Vagina (tissue), 2 donors: Measurements from ENCODE around the gene AGTPBP1. TPM values are rescaled to one million over a fixed set of nuclear protein-coding genes. Genes with fewer than 3 reads are reported as not detected.

Experiments used
- DNase-seq, 2 donors: peaks; one replicate each; pipeline ENCODE4 v3.0.0-alpha.2; 2017; ENCODE audit errors: extremely low spot score in 2 of 2
- H3K27ac ChIP-seq: fragments of 200-600 bp; sonication (generic); one replicate; pipeline ENCODE4 v1.5.1; 2019
- H3K27me3 ChIP-seq: fragments of 200-600 bp; sonication (generic); one replicate; pipeline ENCODE4 v1.5.1; 2019
- H3K36me3 ChIP-seq, 2 donors: fragments of 200-600 bp; sonication (generic); one replicate each; pipeline ENCODE4 v1.5.1; 2017 to 2019
- H3K4me1 ChIP-seq: fragments of 200-600 bp; sonication (generic); one replicate; pipeline ENCODE4 v1.5.1; 2019
- H3K4me3 ChIP-seq, 2 donors: fragments of 200-600 bp; sonication (generic); 1 replicate in 1 of 2; 2 replicates in 1 of 2; pipeline ENCODE4 v1.5.1; 2016 to 2019
- H3K9me3 ChIP-seq: fragments of 200-600 bp; sonication (generic); one replicate; pipeline ENCODE4 v1.5.1; 2019
- CTCF ChIP-seq, 3 experiments: fragments of 450-650 bp in 2 of 3; fragments of 200-600 bp in 1 of 3; sonication (generic) in 1 of 3; IDR thresholded peaks; one replicate each; pipeline ENCODE4 v1.5.1; 2017 to 2019; ENCODE audit warnings: antibody characterized with exemption in 3 of 3, mild to moderate bottlenecking in 2 of 3, moderate library complexity in 2 of 3
- POLR2A ChIP-seq, 2 donors: fragments of 450-650 bp; IDR thresholded peaks; one replicate each; pipeline ENCODE4 v1.6.1; 2017; ENCODE audit warnings: antibody characterized with exemption in 2 of 2, mild to moderate bottlenecking in 2 of 2, moderate library complexity in 2 of 2
- POLR2AphosphoS5 ChIP-seq, 2 donors: sonication (generic); formaldehyde crosslinking; IDR thresholded peaks; one replicate each; pipeline ENCODE4 v1.9.0; 2017; ENCODE audit warnings: antibody characterized with exemption in 2 of 2, mild to moderate bottlenecking in 2 of 2, low read depth in 1 of 2; ENCODE audit not compliant: insufficient read depth in 1 of 2
- intact Hi-C: fragments of 100-400 bp; cut with DNase I; formaldehyde crosslinking; loops from one replicate; pipeline ENCODE4 v1.15.1; 2023
- total RNA-seq: library from RNA; depleted of rRNA; stranded (reverse); fragments of >200 nt; gene quantifications from one replicate; pipeline ENCODE4 v1.2.3, GENCODE V29; 2016

The AGTPBP1 gene
- total RNA-seq, 1 donor from 2014 or later, result 12.3 TPM

DNA sequence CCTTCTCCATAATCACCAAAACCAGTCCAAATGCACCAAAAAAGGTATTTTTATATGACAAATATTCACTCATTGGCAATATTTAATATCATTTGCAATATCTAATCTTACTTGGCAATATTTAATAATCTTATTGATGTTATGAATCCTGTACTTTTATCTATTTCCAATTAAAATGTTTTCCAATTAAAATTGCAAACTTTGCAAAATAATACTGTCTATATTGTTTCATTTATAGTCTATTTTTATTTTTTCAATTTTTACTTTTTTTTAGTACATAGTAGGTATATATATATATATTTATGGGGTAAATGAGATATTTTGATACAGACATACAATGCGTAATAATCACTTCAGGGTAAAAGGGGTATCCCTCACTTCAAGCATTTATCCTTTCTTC is 109.9 kb downstream of the AGTPBP1 start:
- Histone ChIP-seq H3K4me1 (no peaks in the 10 kb centered on the region), H3K4me3 (no peak overlapping the region), H3K9me3 (no peaks in the 10 kb centered on the region), H3K27ac (no peak overlapping the region), H3K36me3 (no peaks in the 10 kb centered on the region), H3K27me3 (no peaks in the 10 kb centered on the region)
- DNase-seq, result no peak
- intact Hi-C loops, result no loop called here
- no peak for TF ChIP-seq POLR2AphosphoS5 (IDR thresholded peaks at IDR 0.05; ENCODE audit: insufficient read depth in 1 of 2, low read depth in 1 of 2)
- TF ChIP-seq POLR2A (IDR thresholded peaks at IDR 0.05), result no peak
- TF ChIP-seq CTCF (IDR thresholded peaks at IDR 0.05), result no peak

DNA sequence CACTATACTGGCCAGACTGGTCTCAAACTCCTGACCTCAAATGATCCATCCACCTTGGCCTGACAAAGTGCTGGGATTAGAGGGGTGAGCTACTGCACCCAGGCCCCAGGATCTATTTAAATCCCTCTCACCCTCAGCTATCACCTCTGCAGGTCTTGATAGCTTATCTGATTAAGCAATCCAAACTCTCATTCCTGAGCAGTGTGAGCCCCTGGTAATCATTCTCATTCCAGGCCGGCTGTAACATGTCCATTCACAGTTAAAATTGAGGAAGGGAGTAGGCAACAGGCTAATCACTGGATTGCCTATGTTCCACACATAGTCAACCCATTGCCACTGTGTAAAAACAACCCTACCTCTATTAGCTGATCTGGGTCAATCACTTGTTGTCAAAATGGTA is 111.1 kb downstream of the AGTPBP1 start:
- intact Hi-C loops, result no loop called here
- TF ChIP-seq POLR2AphosphoS5 (IDR thresholded peaks at IDR 0.05; ENCODE audit: insufficient read depth in 1 of 2, low read depth in 1 of 2) (no peak), POLR2A (IDR thresholded peaks at IDR 0.05) (no peak), CTCF (IDR thresholded peaks at IDR 0.05) (no peak)
- Histone ChIP-seq H3K27ac (no peak overlapping the region), H3K36me3 (no peaks in the 10 kb centered on the region), H3K27me3 (no peaks in the 10 kb centered on the region), H3K9me3 (no peaks in the 10 kb centered on the region), H3K4me3 (no peak overlapping the region), H3K4me1 (no peaks in the 10 kb centered on the region)
- no peak for DNase-seq

DNA sequence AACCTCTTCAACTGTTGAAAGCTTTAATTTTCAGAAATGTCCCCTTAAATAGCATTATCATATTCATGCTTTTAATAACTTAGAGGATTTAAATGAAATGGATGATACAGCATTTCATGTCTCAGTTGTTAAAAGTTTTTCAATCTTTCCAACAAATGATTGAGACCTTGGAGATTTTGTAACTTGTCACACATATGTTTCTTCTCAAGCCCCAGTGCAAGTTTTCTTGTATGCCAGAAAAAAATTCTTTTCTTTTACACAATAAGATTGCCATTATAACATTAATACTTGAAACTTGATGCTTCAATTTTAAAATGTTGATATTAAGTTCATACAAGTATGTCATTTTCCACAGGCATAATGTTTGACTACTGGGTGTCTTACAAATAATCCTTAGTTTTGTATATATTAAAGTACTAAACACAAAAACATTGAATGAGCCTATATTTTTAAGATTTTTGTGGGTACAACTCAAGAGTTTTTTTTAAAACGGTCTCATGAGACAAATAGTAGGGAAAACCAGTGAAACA is 124.5 kb downstream of the AGTPBP1 start:
- H3K27ac ChIP-seq, result no peak overlapping the region
- H3K36me3 ChIP-seq, result no peaks in the 10 kb centered on the region
- no peaks in the 10 kb centered on the region for H3K9me3 ChIP-seq
- H3K27me3 ChIP-seq, result no peaks in the 10 kb centered on the region
- H3K4me1 ChIP-seq, result no peaks in the 10 kb centered on the region
- no peak for TF ChIP-seq POLR2AphosphoS5 (IDR thresholded peaks at IDR 0.05; ENCODE audit: insufficient read depth in 1 of 2, low read depth in 1 of 2)
- no peak for TF ChIP-seq CTCF (IDR thresholded peaks at IDR 0.05)
- TF ChIP-seq POLR2A (IDR thresholded peaks at IDR 0.05), result no peak
- intact Hi-C loops, result no loop called here
- no peak overlapping the region for H3K4me3 ChIP-seq
- DNase-seq, result no peak

GRCh38 chr9:85615792-85616191 is 126.0 kb downstream of the AGTPBP1 start:
- Histone ChIP-seq H3K4me1 (no peaks in the 10 kb centered on the region), H3K27me3 (no peaks in the 10 kb centered on the region), H3K36me3 (no peaks in the 10 kb centered on the region), H3K4me3 (no peak overlapping the region), H3K9me3 (no peaks in the 10 kb centered on the region), H3K27ac (no peak overlapping the region)
- TF ChIP-seq POLR2AphosphoS5 (IDR thresholded peaks at IDR 0.05; ENCODE audit: insufficient read depth in 1 of 2, low read depth in 1 of 2), result no peak
- no peak for DNase-seq
- intact Hi-C loops, result no loop called here

- H3K4me3 ChIP-seq, result peak overlapping the region in 1 of 2 donors; percentile 17
- intact Hi-C loops, result no loop called here
Measured at GRCh38 chr9:85610074-85610860, 131.5 kb downstream of the AGTPBP1 start.

More at GRCh38 chr9:85610074-85610860, 131.5 kb downstream of the AGTPBP1 start:
- Histone ChIP-seq H3K27me3 (no peaks in the 10 kb centered on the region), H3K9me3 (no peaks in the 10 kb centered on the region), H3K36me3 (no peaks in the 10 kb centered on the region), H3K27ac (no peak overlapping the region), H3K4me1 (no peaks in the 10 kb centered on the region)
- DNase-seq, result no peak
- TF ChIP-seq CTCF (IDR thresholded peaks at IDR 0.05) (peak; percentile 54 to 69 (median 65)), POLR2AphosphoS5 (IDR thresholded peaks at IDR 0.05; ENCODE audit: insufficient read depth in 1 of 2, low read depth in 1 of 2) (peak in 1 of 2 donors; percentile 16), POLR2A (IDR thresholded peaks at IDR 0.05) (no peak)
